SU-DHL-6 (cell line): ENCODE measurements around the gene RAP1GAP.

Experiments
- H2AFZ ChIP-seq: fragments of 200-600 bp; sonication (generic); 2 replicates; pipeline ENCODE4 v1.6.1; 2014; ENCODE audit warnings: low read depth, mild to moderate bottlenecking, moderate library complexity, mixed read lengths, antibody characterized with exemption, low read length; ENCODE audit not compliant: severe bottlenecking
- H3F3A ChIP-seq: fragments of 200-600 bp; shearing (Covaris generic); 2 replicates; pipeline ENCODE4 v1.6.0; 2016; ENCODE audit warnings: antibody characterized with exemption, mild to moderate bottlenecking; ENCODE audit not compliant: insufficient read depth
- H3K27ac ChIP-seq: fragments of 200-600 bp; sonication (generic); 2 replicates; pipeline ENCODE4 v1.5.1; 2016; ENCODE audit warnings: low read depth, mild to moderate bottlenecking, low read length, moderate library complexity, mixed read lengths
- H3K27me3 ChIP-seq: fragments of 200-600 bp; sonication (generic), shearing (Covaris generic); 2 replicates; pipeline ENCODE4 v1.6.0; 2014; ENCODE audit warnings: mild to moderate bottlenecking, low read length
- H3K36me3 ChIP-seq: fragments of 200-600 bp; sonication (generic); 2 replicates; pipeline ENCODE4 v1.6.1; 2014; ENCODE audit warnings: mild to moderate bottlenecking, low read length, mixed read lengths
- H3K4me2 ChIP-seq: fragments of 300-600, 200-600 bp; shearing (Covaris generic), sonication (generic); 2 replicates; pipeline ENCODE4 v1.6.0; 2014; ENCODE audit warnings: low read length, low read depth, mild to moderate bottlenecking; ENCODE audit not compliant: poor library complexity, severe bottlenecking
- H3K4me3 ChIP-seq: fragments of 200-600 bp; sonication (generic); 2 replicates; pipeline ENCODE4 v1.5.1; 2014; ENCODE audit warnings: antibody characterized with exemption, low read length, mild to moderate bottlenecking, mixed read lengths; ENCODE audit not compliant: insufficient read depth, poor library complexity, severe bottlenecking
- H3K79me2 ChIP-seq: fragments of 200-600 bp; sonication (generic); 2 replicates; pipeline ENCODE4 v1.6.1; 2014; ENCODE audit warnings: mild to moderate bottlenecking, low read length, moderate library complexity; ENCODE audit not compliant: insufficient read depth
- H3K9ac ChIP-seq: fragments of 200-600 bp; sonication (generic); 2 replicates; pipeline ENCODE4 v1.7.0; 2014; ENCODE audit warnings: mild to moderate bottlenecking, low read length
- H3K9me2 ChIP-seq: fragments of 200-600 bp; sonication (generic); replicated peaks from 2 replicates; pipeline ENCODE4 v1.6.1; 2014; ENCODE audit warnings: low read length; ENCODE audit not compliant: insufficient read depth
- H3K9me3 ChIP-seq: fragments of 200-600 bp; sonication (generic); 2 replicates; pipeline ENCODE4 v1.6.1; 2014; ENCODE audit warnings: low read length, mixed read lengths; ENCODE audit not compliant: insufficient read depth
- H4K20me1 ChIP-seq: fragments of 200-600 bp; sonication (generic); 2 replicates; pipeline ENCODE4 v1.6.1; 2014; ENCODE audit warnings: low read depth, mild to moderate bottlenecking, antibody characterized with exemption, low read length, moderate library complexity, mixed read lengths
- CTCF ChIP-seq: fragments of 200-600 bp; sonication (generic); IDR thresholded peaks from one replicate; pipeline ENCODE4 v1.5.1; 2017; ENCODE audit warnings: antibody characterized with exemption, mild to moderate bottlenecking, low read length, moderate library complexity; ENCODE audit not compliant: insufficient read depth, poor library complexity, severe bottlenecking
- EZH2phosphoT487 ChIP-seq: fragments of 200-600 bp; sonication (generic), shearing (Covaris generic); conservative IDR thresholded peaks from 2 replicates; pipeline ENCODE4 v1.6.1; 2018; ENCODE audit warnings: mild to moderate bottlenecking, antibody characterized with exemption, low read length, moderate library complexity, mixed read lengths

RAP1GAP gene

GRCh38 chr1:21550097-21550496 is 119.1 kb downstream of the RAP1GAP start:
- no peaks in the 10 kb centered on the region for H3K36me3 ChIP-seq
- no peak overlapping the region for H3K27ac ChIP-seq
- H3K79me2 ChIP-seq: no peaks in the 10 kb centered on the region
- TF ChIP-seq EZH2phosphoT487 (no peak), CTCF (no peak)
- H2AFZ ChIP-seq: no peak overlapping the region
- no peak overlapping the region for H3K9ac ChIP-seq
- no peaks in the 10 kb centered on the region for H3K9me2 ChIP-seq
- no peaks in the 10 kb centered on the region for H3F3A ChIP-seq
- H3K27me3 ChIP-seq: no peaks in the 10 kb centered on the region
- no peaks in the 10 kb centered on the region for H4K20me1 ChIP-seq
- no peaks in the 10 kb centered on the region for H3K9me3 ChIP-seq
- H3K4me3 ChIP-seq: no peak overlapping the region
- no peak overlapping the region for H3K4me2 ChIP-seq

- H3K27ac ChIP-seq: no peak overlapping the region
- no peaks in the 10 kb centered on the region for H4K20me1 ChIP-seq
- no peak for TF ChIP-seq CTCF
- no peak for TF ChIP-seq EZH2phosphoT487
- H3K9ac ChIP-seq: no peak overlapping the region
- H3K27me3 ChIP-seq: no peaks in the 10 kb centered on the region
- no peaks in the 10 kb centered on the region for H3K79me2 ChIP-seq
- no peaks in the 10 kb centered on the region for H3K9me2 ChIP-seq
- no peak overlapping the region for H3K4me3 ChIP-seq
- H3K9me3 ChIP-seq: no peaks in the 10 kb centered on the region
- H3F3A ChIP-seq: no peaks in the 10 kb centered on the region
- H3K4me2 ChIP-seq: no peak overlapping the region
- H2AFZ ChIP-seq: no peak overlapping the region
- no peaks in the 10 kb centered on the region for H3K36me3 ChIP-seq
Measured at GRCh38 chr1:21547876-21548275, 121.3 kb downstream of the RAP1GAP start.
